ENCODE measurements around the gene EPN2. TPM values are rescaled to one million over a fixed set of nuclear protein-coding genes. Genes with fewer than 3 reads are reported as not detected.
A peak's percentile ranks its signal among the peaks of the same experiment; 100 is the strongest.

Gene EPN2
- polyA plus RNA-seq, 1 of the 3 experiments (the other 2 are of a cell fraction): 38.9 TPM

- TF ChIP-seq MAX (IDR thresholded peaks at IDR 0.05; ENCODE audit: low read depth): peak; percentile 80
- no peak; the same call in 1 of the 2 replicates for TF ChIP-seq RXRA (IDR thresholded peaks at IDR 0.05; ENCODE audit: borderline replicate concordance, low read depth)
- no peak for TF ChIP-seq EZH2phosphoT487 (IDR thresholded peaks at IDR 0.05; ENCODE audit: borderline replicate concordance, low read depth)
- TF ChIP-seq NFIC (IDR thresholded peaks at IDR 0.05; ENCODE audit: borderline replicate concordance): peak; percentile 69; the same call in 1 of the 2 replicates
- TF ChIP-seq REST (IDR thresholded peaks at IDR 0.05; ENCODE audit: low read depth, low read length): no peak
- TF ChIP-seq, protein P1, sequence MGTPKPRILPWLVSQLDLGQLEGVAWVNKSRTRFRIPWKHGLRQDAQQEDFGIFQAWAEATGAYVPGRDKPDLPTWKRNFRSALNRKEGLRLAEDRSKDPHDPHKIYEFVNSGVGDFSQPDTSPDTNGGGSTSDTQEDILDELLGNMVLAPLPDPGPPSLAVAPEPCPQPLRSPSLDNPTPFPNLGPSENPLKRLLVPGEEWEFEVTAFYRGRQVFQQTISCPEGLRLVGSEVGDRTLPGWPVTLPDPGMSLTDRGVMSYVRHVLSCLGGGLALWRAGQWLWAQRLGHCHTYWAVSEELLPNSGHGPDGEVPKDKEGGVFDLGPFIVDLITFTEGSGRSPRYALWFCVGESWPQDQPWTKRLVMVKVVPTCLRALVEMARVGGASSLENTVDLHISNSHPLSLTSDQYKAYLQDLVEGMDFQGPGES (IDR thresholded peaks at IDR 0.05; ENCODE audit: low read depth, low read length): no peak
- peak; percentile 82; the same call in 1 of the 2 replicates for TF ChIP-seq SIN3A (IDR thresholded peaks at IDR 0.05; ENCODE audit: borderline replicate concordance, low read depth, low read length)
- peak; percentile 36 for TF ChIP-seq NRF1 (IDR thresholded peaks at IDR 0.05; ENCODE audit: low read depth, low read length)
These were observed 109.4 kb downstream of the EPN2 start (continued) for GRCh38 chr17:19346351-19347255.

DNA sequence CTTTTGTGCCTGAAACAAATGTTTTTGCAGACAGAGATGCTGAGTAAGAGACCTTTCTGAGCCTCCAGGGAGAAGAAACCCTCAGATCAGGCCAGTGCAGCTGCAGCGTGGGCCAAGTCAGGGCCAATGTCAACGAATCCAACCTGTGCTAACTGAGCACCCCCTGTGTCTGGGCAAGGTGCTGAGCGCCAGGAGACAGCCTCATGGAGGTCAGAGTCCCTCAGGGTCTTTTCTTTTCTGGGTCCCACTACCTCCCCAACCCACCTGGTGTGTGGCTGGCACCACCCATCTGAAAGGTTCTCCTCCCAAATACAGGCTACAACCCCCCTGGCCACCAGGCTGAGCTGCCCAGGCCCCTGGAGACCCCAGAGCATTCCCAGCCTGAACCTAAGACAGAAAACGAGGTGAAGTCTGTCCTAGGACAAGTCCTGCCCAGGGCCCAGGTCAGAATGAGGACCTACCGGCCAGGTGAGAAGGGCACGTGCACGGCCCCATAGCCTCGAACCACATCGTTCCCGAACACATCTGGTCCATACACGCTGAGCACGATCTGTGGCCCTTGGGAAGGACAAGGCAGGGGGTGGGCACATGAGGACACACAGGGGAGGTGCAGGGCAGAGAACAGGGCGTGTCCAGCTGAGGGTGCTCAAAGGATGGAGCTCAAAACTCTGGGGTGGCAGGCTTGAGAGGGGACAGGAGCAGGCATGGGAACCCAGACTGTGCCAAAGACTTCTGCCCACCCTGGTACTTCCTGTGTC is 110.3 kb downstream of the EPN2 start:
- no peaks in the 10 kb centered on the region for H3K27me3 ChIP-seq (ENCODE audit: insufficient read depth)
- no peak overlapping the region for H2AFZ ChIP-seq (ENCODE audit: low read depth)
- WGBS (ENCODE audit: low lambda C conversion rate): 79% methylated on average over 3 of the region's 13 CpGs
- no peaks in the 10 kb centered on the region for H3K9me2 ChIP-seq
- ChIA-PET POLR2A (no interaction called here), CTCF (interaction anchor here (1.7 kb wide), 1 partner anchor 15 kb away, joined by 7 read pairs; the partner anchor contains the start of gene B9D1)
- H4K20me1 ChIP-seq (ENCODE audit: insufficient read depth): no peaks in the 10 kb centered on the region
- peak overlapping the region; percentile 20 to 90 for H3K27ac ChIP-seq (ENCODE audit: low read depth in 2 of 2, low read length in 1 of 2)
- H3K4me3 ChIP-seq (ENCODE audit: low read depth in 2 of 2, low read length in 1 of 2): no peak overlapping the region
- peaks cover 7 to 20% of the 10 kb centered on the region in 2 experiments; a peak in 3 of 4 replicates for H3K4me1 ChIP-seq (ENCODE audit: control insufficient read depth in 1 of 2, insufficient read depth in 2 of 2, low read depth in 1 of 2, low read length in 1 of 2)
- no peaks in the 10 kb centered on the region for H3K9me3 ChIP-seq
- peaks cover 0 to 6% of the 10 kb centered on the region in 2 experiments for H3K36me3 ChIP-seq (replicated peaks in 1 of 2; ENCODE audit: control insufficient read depth in 1 of 2, insufficient read depth in 2 of 2, low read length in 1 of 2)
- no peaks in the 10 kb centered on the region for H3K79me2 ChIP-seq (ENCODE audit: insufficient read depth)
- H3K9ac ChIP-seq: peak overlapping the region; percentile 44; the same call in 1 of the 2 replicates
- peaks cover 31% of the 10 kb centered on the region for H3F3A ChIP-seq (replicated peaks; ENCODE audit: insufficient read depth)
- peak overlapping the region; percentile 35 for H3K4me2 ChIP-seq
- DNase-seq: no peak
- TF ChIP-seq SIN3A (IDR thresholded peaks at IDR 0.05; ENCODE audit: borderline replicate concordance, low read depth, low read length): no peak
- no peak for TF ChIP-seq MXI1 (IDR thresholded peaks at IDR 0.05; ENCODE audit: low read depth, low read length)
- no peak for TF ChIP-seq YY1 (IDR thresholded peaks at IDR 0.05; ENCODE audit: low read depth)
- TF ChIP-seq, protein P1 (IDR thresholded peaks at IDR 0.05; ENCODE audit: low read depth, low read length): no peak
- TF ChIP-seq PBX3 (IDR thresholded peaks at IDR 0.05): no peak
- TF ChIP-seq NFIC (IDR thresholded peaks at IDR 0.05; ENCODE audit: borderline replicate concordance): no peak
- TF ChIP-seq USF2 (IDR thresholded peaks at IDR 0.05; ENCODE audit: borderline replicate concordance, low read depth, low read length): no peak
- no peak for TF ChIP-seq MEF2A (IDR thresholded peaks at IDR 0.05; ENCODE audit: borderline replicate concordance, low read depth)
- no peak for TF ChIP-seq FOSL2 (IDR thresholded peaks at IDR 0.05; ENCODE audit: borderline replicate concordance, low read depth)

Data from SK-N-SH (cell line).